GM19099 (cell line): ENCODE measurements around the gene WBP1.
A peak's percentile ranks its signal among the peaks of the same experiment; 100 is the strongest.

Experiments
- POLR2A ChIP-seq: IDR thresholded peaks from 3 replicates; pipeline ENCODE4 v1.6.1; 2011; ENCODE audit warnings: low read depth; ENCODE audit not compliant: insufficient read length; ENCODE audit errors: extremely low read depth

Gene WBP1

DNA sequence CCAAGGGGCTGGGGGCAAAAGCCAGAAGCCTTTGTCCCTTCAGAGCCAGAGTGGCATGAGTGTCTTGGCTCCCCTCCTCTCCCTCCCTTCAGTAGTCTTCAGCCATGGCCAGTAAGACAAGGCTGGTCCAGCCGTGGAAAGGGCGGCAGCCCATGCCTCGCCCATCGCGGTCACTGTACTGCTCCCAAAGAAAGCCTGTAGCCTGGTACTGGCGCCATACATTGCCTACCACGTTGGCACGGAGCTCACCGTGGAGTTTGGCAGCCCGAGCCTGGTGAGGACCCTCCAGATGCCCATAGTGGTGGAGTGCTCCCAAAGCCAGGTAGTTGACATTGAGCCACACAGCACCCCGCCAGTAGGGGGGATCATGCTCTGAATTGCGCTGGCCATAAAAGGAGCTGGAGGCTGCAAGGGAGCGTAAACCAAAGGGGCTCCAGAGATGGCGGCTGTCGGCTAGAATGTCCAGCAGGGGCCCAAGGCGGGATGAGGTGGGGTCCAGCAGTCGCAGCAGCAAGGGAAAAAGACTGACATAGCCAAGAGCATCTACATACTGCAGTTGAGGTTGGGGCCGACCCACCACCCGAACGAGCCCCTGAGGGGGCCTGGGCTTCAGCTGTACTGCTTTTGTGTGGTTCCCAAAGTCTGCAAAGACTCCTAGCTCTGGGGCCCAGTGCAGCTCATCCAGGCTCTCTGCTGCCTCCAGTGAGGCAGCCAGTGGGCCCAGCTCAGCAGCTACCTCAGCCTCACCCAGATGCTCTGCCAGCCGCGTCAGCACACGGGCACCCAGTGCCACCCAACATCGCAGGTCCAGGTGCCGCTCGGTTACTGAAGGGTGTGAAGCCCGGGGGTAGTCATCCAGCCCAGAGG lies 3.2 kb downstream of the WBP1 start:
- TF ChIP-seq POLR2A, result no peak

DNA sequence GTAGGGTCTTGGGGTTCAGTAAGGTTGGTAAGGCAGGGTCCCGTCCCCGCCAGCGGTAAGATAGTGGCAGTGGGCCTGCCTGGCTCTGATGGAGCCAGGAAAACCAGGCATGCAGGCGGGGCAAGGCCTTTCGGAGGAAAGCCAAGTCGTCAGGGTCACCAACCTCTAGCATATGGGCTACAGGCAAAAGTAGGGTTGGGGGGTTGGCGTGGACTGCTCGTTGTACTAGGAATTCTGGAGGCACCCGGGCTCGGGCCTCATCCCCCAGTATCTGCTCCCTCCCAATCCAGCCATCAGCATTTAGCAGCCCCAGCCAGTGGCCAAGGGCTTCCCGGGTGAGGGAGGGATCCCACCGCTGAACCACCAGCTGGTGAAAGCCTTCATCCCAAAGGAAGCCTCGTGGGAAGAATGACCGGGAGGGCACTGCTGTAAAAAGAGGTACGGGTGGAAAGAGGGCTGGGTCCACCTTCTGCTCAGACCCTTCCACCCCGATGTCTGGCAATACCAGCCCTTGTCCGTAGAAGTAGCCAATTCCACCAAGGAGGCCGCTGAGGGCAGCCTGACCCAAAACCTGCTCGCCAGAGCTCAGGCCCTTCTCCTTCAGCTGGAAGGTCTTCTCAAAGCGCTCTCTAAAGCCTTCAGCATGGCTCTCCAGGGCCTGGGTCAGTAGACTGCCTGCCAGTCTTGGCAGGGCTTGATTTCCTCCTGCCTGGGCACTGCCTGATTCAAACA lies 4.0 kb downstream of the WBP1 start:
- TF ChIP-seq POLR2A, result no peak

DNA sequence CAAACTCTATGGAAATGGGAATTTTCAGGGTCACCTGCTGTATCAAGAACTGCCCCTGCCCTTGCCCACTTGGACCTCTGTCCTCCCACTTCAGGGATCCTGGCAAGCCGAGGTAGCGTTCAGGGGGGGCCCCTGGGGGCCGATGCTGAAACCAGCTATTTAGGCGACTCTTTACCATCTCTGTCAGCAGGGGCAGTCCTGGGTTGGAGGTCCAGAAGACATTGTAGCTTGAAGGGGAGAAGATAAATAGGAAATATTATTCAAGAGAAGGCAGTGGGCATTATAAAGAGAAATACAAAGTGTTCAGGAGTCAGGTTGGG lies 4.5 kb downstream of the WBP1 start:
- TF ChIP-seq POLR2A, result no peak

DNA sequence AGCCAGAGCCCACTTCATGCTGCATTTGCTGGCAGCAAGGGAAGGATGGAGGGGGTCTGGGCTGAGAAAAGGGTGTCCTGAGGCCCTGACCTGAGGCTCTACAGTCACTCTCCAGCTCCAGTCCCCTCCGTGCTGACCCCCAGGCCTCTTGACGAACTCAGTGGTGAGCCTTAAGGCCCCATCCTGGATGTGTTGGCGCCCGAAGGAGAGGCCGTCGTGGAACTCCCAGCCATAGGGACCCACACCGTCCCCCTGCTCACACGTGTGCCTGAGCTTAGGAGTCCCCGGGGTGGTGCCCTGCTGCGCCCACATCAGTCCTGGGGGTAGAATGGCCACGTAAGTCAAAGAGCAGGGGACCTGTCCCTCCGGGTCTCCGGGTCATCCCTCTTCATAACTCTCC lies 6.2 kb downstream of the WBP1 start:
- no peak for TF ChIP-seq POLR2A

DNA sequence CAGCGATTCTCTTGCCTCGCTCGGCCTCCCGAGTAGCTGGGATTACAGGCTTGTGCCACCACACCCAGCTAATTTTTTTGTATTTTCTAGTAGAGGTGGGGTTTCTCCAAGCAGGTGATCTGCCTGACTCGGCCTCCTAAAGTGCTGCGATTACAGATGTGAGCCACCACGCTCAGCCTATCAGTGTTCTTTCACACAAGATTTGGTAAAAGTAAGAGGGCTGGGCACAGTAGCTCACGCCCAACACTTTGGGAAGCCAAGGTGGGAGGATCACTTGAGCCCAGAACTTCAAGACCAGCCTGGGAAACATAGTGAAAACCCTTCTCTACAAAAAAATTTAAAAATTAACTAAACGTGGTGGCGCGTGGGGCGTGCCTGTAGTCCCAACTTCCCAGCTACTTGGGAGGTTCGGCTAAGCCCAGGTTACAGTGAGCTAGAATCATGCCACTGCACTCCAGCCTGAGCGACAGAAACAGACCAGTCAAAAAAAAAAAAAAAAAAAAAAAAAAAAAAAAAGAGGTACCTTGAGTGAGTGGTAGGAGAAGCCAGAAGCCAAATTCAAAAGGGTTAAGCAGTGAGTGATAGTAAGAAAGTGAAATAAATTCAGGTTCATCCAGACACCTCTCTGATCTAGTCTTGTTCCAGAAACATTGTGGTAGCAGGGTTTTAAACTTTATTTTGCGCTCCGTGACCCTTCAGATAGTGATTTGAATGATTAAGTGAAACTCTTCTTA lies 13.3 kb downstream of the WBP1 start:
- no peak for TF ChIP-seq POLR2A

DNA sequence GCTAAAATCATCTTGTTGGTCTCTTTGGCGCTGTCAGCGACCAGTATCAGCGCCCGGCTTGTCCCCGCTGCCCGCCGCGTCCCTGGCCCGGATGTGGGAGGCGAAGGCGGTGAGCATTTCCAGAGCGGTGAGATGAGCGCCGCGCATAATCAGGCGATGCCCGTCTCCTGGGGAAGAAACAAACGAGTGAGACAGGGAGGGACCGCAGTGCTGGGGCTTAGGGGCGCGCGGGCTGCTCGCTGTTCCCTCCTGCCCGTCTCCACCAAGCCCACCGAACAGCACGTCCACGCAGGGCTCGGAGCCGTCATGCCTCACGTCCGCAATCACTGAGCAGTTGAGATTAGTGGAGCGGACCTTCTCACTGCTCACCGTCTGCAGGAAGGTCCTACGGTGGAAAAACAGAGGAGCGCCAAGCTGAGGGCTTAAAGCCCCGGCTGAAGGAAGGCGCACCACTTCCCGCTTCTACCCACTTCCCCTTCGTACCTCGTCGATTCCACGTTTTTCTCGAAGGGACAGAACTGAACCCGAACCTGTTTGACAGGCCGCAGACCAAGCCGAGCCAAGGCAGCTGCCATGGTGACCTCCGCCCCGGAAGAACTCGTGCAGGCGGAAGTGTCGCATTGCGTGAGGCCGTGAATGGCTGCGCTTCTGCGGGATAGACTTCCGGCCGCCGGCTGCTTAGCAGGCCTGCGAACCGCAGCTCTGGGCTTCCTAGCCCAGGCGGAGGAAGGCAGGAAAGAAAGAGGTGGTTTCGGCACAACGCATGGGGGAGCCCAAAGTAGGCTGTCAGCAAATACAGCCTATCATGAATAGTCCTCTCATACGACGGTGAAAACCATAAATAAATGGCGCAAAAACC lies 14.1 kb downstream of the WBP1 start, which contains the start of gene MRPL53:
MRPL53 (minus strand) TSS at position 595 of the 859 bp plus-strand sequence; CDS start at position 575, 20 bp downstream.
- peak; percentile 91 for TF ChIP-seq POLR2A

DNA sequence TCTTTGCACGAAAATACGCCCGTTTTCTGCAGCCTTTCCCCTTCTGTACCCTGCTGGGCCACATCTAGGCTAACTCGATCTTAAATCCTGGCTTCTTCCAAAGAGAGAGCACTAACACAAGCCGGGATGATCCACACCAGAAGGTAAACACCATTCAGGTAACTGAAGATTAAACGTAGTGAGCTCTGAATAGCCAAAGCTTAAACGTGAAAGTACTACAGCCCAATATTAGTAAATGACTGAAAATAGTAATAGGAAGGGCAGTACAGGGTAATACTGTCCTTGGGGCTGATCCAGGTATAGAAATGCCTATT lies 14.7 kb downstream of the WBP1 start:
- no peak for TF ChIP-seq POLR2A

DNA sequence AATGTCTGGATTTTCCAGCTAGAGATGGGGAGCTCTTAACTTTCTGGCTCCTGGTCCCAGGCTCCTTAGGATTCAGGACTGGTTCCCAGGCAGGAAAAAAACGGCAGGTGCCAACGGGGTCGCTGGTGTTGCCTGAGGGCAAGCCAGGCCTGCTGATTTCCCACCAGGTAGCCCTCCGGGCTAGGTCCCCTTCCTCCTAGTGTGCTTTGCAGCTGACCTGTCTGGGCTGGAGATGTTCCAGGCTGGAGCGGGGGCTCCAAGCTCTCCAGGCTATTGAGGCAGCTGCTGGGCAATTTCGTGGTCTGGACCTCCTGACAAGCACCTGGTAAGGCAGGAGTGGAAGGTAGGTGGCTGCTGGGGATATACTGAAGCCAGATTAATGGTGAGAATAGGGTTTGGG lies 16.2 kb downstream of the WBP1 start:
- TF ChIP-seq POLR2A, result no peak

DNA sequence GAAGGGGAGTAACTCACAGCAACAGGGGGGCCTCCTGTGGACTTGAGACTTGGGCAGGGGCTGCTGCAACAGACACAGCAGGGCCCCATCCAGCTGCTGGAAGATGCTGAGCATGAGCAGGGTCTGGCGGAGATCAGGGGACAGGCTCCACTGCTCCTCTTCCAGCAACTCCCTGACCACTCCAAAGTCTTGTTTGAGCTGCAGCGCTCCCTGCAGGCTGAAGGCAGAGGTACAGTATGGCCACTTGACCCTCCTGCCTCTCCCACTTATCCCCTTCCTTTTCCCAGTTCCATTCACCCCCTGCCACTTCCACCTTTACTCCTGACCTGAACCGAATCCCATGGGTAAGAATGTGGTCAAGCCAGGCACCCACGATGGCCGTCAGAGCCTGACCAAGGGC lies 16.7 kb downstream of the WBP1 start:
- TF ChIP-seq POLR2A, result no peak

DNA sequence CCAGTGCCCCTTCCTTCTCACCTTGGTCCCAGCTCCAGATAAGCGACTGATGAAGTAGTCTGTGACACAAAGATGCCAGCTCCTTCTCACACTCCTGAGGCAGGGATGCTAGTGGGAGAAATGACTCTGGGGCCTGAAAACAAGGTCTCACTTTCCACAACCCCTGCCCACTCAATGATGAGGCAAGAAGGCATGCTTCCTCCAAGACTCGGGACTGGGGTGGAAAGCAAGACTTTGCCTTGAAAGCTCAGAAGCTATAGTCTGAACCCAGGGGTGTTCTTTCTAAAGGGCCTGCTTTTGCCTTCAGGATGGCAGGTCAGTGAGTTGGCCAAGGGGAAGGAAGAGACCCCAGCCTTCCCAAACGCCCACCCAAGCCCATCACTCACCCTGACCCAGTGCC lies 23.2 kb downstream of the WBP1 start:
- TF ChIP-seq POLR2A, result no peak

DNA sequence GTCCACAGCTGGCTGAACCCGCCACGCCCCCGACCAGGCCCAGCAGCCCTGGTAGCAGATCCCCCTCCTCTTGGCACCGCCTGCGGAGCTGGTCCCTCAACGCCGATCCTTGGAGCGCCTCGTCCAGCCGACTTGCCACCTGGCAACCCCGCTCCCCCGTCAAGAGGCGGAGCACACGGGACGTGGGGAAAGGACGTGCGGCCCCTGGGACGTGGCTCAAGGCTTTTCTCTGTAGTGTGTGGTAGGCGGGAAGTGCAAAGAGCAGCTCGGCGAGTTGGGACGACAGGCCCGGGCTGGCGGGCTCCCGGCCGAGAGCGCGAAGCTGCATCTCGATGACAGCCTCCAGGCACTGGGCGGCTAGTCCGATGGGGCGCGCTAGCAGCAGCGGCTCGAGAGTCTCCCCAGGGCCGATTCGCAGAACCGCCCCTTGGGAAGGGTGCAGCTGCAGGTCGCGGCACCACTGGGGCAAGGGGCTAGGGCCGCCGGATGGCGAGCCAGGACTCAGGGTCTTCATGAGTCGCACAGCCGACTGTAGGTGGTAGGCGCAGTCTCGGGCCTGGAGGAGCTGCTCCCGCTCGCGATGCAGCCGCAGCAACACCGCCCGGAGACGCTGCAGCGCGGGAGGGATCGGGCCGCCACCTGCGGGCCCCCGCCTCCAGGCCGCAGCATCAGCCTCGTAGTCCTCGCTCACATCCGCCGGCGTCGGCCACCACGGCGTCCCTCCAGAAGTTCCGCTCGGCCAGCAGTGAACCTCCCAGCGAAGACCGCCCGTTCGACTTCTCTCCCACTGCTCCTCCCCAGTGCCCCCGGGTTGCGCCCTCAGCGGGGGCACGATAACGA lies 23.9 kb downstream of the WBP1 start:
- no peak for TF ChIP-seq POLR2A

DNA sequence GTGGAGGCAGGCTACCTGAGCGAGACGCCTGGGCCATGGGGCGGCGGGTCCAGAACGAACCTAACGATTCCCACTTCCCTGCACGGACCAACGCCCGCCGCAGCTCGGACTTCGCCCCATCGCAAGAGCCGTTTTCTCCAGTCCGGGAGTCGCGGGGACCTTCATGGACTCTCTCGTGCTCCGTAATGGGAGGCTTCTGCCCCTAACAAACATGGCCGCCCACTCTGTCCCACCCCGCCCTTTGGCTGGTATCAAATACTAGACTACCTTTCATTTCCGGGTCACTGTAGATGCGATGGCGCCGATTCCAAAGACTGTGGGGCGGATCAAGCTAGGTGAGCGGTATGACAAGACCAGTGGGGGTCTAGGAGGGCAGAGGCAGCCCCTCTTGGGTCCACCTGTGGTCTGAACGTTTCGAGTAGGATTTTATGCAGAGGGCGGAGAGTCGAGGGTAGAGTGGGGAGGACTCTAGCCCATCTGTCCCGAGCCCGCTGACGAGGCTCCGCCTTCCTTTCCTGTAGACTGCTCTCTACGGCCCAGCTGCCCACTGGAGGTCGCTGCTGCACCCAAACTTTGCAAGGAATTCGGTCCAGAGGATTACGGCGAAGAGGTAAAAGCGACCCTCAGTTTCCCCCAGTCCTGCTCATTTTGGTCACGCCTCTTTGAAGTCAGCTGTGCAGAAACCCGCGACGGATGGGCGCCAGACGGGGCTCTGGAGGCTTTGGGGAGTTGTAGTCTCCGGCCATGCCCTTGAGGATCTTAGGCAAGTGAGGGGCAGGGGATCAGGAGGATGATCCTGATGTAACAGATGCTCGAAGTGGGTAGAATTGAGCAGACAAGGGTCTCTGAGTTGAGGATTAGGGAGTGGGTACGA lies 24.8 kb downstream of the WBP1 start, which contains the start of the genes CCDC142 and TTC31:
CCDC142 (minus strand) TSS at position 198 of the 874 bp plus-strand sequence; CDS start at position 37, 161 bp downstream.
TTC31 (plus strand) TSS at position 281 of the 874 bp plus-strand sequence; CDS start at position 296, 15 bp downstream.
- peak; percentile 80 for TF ChIP-seq POLR2A

DNA sequence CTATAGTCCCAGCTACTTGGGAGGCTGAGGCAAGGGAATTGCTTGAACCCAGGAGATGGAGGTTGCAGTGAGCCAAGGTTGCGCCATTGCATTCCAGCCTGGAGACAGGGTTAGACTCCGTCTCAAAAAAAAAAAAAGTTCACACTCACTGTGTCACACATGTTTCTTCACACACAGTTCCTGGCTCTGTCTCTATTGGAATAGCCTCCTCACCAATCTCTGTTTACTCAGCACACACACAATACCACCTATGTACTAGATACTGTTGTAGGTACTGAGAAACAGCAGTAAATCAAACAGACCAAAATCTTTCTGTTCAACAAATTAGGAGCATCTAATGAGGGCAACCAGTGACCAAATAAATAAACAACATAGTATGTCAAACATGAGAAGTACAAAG lies 27.9 kb downstream of the WBP1 start:
- no peak for TF ChIP-seq POLR2A
